GM23338 (cell line): ENCODE results near the gene FANCC. TPM values are rescaled to one million over a fixed set of nuclear protein-coding genes. Genes with fewer than 3 reads are reported as not detected.

Experiments used
- ATAC-seq: fragments of 200-7000 bp; cut with Tn5 transposase; 3 replicates; pipeline ENCODE4 v1.9.1; 2020
- DNase-seq: peaks from one replicate; pipeline ENCODE4 v3.0.0-alpha.2; 2015; ENCODE audit warnings: low spot score
- H2AFZ ChIP-seq: fragments of 200-600 bp; sonication (generic); 2 replicates; pipeline ENCODE4 v1.8.0; 2016; ENCODE audit warnings: antibody characterized with exemption, mild to moderate bottlenecking, moderate library complexity
- H3F3A ChIP-seq: fragments of 200-600 bp; sonication (generic); replicated peaks from 2 replicates; pipeline ENCODE4 v1.8.0; 2017; ENCODE audit warnings: antibody characterized with exemption, mixed run types, low read depth
- H3K27ac ChIP-seq: fragments of 200-600 bp; sonication (generic); 2 replicates; pipeline ENCODE4 v1.6.1; 2016; ENCODE audit warnings: low read depth
- H3K27me3 ChIP-seq: fragments of 200-600 bp; sonication (generic); 2 replicates; pipeline ENCODE4 v1.8.0; 2016; ENCODE audit warnings: mild to moderate bottlenecking, mixed run types, moderate library complexity; ENCODE audit not compliant: insufficient read depth
- H3K36me3 ChIP-seq: fragments of 200-600 bp; sonication (generic); 2 replicates; pipeline ENCODE4 v1.8.0; 2016; ENCODE audit warnings: mild to moderate bottlenecking; ENCODE audit not compliant: insufficient read depth
- H3K4me1 ChIP-seq: fragments of 200-600 bp; sonication (generic); 2 replicates; pipeline ENCODE4 v1.8.0; 2016; ENCODE audit warnings: mild to moderate bottlenecking, moderate library complexity; ENCODE audit not compliant: insufficient read depth
- H3K4me2 ChIP-seq: fragments of 200-600 bp; sonication (generic); 2 replicates; pipeline ENCODE4 v1.7.1; 2017; ENCODE audit warnings: mixed run types
- H3K4me3 ChIP-seq: fragments of 200-600 bp; sonication (generic); 2 replicates; pipeline ENCODE4 v1.6.1; 2016; ENCODE audit warnings: mixed run types
- H3K79me2 ChIP-seq: fragments of 200-600 bp; sonication (generic); replicated peaks from 2 replicates; pipeline ENCODE4 v1.8.0; 2017; ENCODE audit warnings: mild to moderate bottlenecking; ENCODE audit not compliant: insufficient read depth
- H3K9me2 ChIP-seq: fragments of 200-600 bp; sonication (generic); 2 replicates; pipeline ENCODE4 v1.8.0; 2017; ENCODE audit not compliant: insufficient read depth
- H4K20me1 ChIP-seq: fragments of 200-600 bp; sonication (generic); replicated peaks from 2 replicates; pipeline ENCODE4 v1.8.0; 2017; ENCODE audit warnings: mild to moderate bottlenecking; ENCODE audit not compliant: insufficient read depth
- H3K27ac Mint-ChIP-seq: 2 replicates; pipeline ENCODE4 v1.8.0; 2020; ENCODE audit warnings: inconsistent platforms, mild to moderate bottlenecking, moderate library complexity, mixed read lengths
- H3K27me3 Mint-ChIP-seq: 3 replicates; pipeline ENCODE4 v1.8.0; 2022; ENCODE audit warnings: low read depth, mild to moderate bottlenecking, moderate library complexity, mixed read lengths, inconsistent platforms; ENCODE audit not compliant: insufficient read depth, poor library complexity
- H3K36me3 Mint-ChIP-seq: 3 replicates; pipeline ENCODE4 v1.8.0; 2021; ENCODE audit warnings: low read depth, mild to moderate bottlenecking, inconsistent platforms, moderate library complexity, mixed read lengths
- H3K4me1 Mint-ChIP-seq: 3 replicates; pipeline ENCODE4 v1.8.0; 2020; ENCODE audit warnings: mild to moderate bottlenecking, inconsistent platforms, mixed read lengths
- H3K4me3 Mint-ChIP-seq: 3 replicates; pipeline ENCODE4 v1.8.0; 2021; ENCODE audit warnings: moderate library complexity, mild to moderate bottlenecking, inconsistent platforms, mixed read lengths
- H3K9me3 Mint-ChIP-seq: 3 replicates; pipeline ENCODE4 v1.8.0; 2020; ENCODE audit warnings: moderate library complexity, mild to moderate bottlenecking, inconsistent platforms, mixed read lengths
- CREB1 ChIP-seq: fragments of 250-450 bp; sonication (Bioruptor Pico); IDR thresholded peaks from 2 replicates; pipeline ENCODE4 v1.5.0; 2020; ENCODE audit warnings: low read depth, mild to moderate bottlenecking, moderate library complexity
- EZH2phosphoT487 ChIP-seq: fragments of 200-600 bp; sonication (generic); IDR thresholded peaks from one replicate; pipeline ENCODE4 v1.8.1; 2018; ENCODE audit warnings: antibody characterized with exemption; ENCODE audit not compliant: unreplicated experiment
- JUNB ChIP-seq: IDR thresholded peaks from one replicate; pipeline ENCODE4 v1.6.1; 2016; ENCODE audit warnings: antibody characterized with exemption; ENCODE audit not compliant: unreplicated experiment
- REST ChIP-seq: IDR thresholded peaks from one replicate; pipeline ENCODE4 v1.6.1; 2018; ENCODE audit warnings: antibody characterized with exemption; ENCODE audit not compliant: unreplicated experiment
- STAT1 ChIP-seq: IDR thresholded peaks from one replicate; pipeline ENCODE4 v1.6.1; 2016; ENCODE audit warnings: antibody characterized with exemption; ENCODE audit not compliant: unreplicated experiment
- ZNF114 ChIP-seq: fragments of 250-450 bp; sonication (Bioruptor Pico); IDR thresholded peaks from 2 replicates; pipeline ENCODE4 v1.5.0; 2020; ENCODE audit warnings: mild to moderate bottlenecking, moderate library complexity
- ZNF462 ChIP-seq: fragments of 250-450 bp; sonication (Bioruptor Pico); IDR thresholded peaks from 2 replicates; pipeline ENCODE4 v1.5.0; 2020; ENCODE audit warnings: mild to moderate bottlenecking, moderate library complexity
- polyA plus RNA-seq: library from polyadenylated mRNA; unstranded; fragments of >200 nt; fragmentation: Nextera tagmentation; extraction: Ambion mirVana; gene quantifications from 2 replicates; pipeline ENCODE4 v1.2.1, GENCODE V29; 2016
- total RNA-seq: library from RNA; depleted of rRNA; stranded (reverse); fragments of >200 nt; shearing (Covaris generic); gene quantifications from 2 replicates; pipeline ENCODE4 v1.2.3, GENCODE V29; 2014

The FANCC gene
- total and polyA plus RNA-seq, 2 experiments from 2014 or later, result 7.8 to 18.1 TPM

- no peak for TF ChIP-seq REST
- TF ChIP-seq JUNB, result no peak
Observed at GRCh38 chr9:95157481-95158151, 159.9 kb downstream of the FANCC start (continued).

- Histone ChIP-seq H3K79me2 (no peaks in the 10 kb centered on the region), H3K27ac (no peak overlapping the region), H3K4me3 (no peak overlapping the region), H3F3A (no peaks in the 10 kb centered on the region), H3K4me2 (no peak overlapping the region), H4K20me1 (no peaks in the 10 kb centered on the region), H3K27me3 (no peaks in the 10 kb centered on the region), H3K4me1 (no peaks in the 10 kb centered on the region), H2AFZ (no peak overlapping the region), H3K9me2 (no peaks in the 10 kb centered on the region), H3K36me3 (no peaks in the 10 kb centered on the region)
- H3K9me3 Mint-ChIP-seq, result no peaks in the 10 kb centered on the region; the same call in 2 of the 3 replicates
- peaks cover 2% of the 10 kb centered on the region for H3K27me3 Mint-ChIP-seq
- no peak overlapping the region for H3K4me3 Mint-ChIP-seq
- H3K4me1 Mint-ChIP-seq, result no peaks in the 10 kb centered on the region; the same call in 2 of the 3 replicates
- TF ChIP-seq EZH2phosphoT487 (no peak), ZNF462 (no peak), ZNF114 (CRISPR knock-in tag) (no peak), REST (no peak), CREB1 (CRISPR knock-in tag) (no peak), STAT1 (no peak)
- no peak for DNase-seq
- ATAC-seq, result no peak
- H3K36me3 Mint-ChIP-seq, result 0 out of 3 replicates have a peak, but pooled peaks cover 5% of the 10 kb centered on the region
- no peak overlapping the region for H3K27ac Mint-ChIP-seq
Observed at GRCh38 chr9:95156074-95156473, 161.4 kb downstream of the FANCC start.
